B cell (primary cell): ENCODE results near the gene SOSTDC1.

Experiments used
- CTCF ChIP-seq: fragments of 200-600 bp; IDR thresholded peaks from one replicate; pipeline ENCODE4 v1.8.0; 2022; ENCODE audit warnings: antibody characterized with exemption, mild to moderate bottlenecking
- EZH2 ChIP-seq: IDR thresholded peaks from 2 replicates; pipeline ENCODE4 v1.6.1; 2012; ENCODE audit warnings: borderline replicate concordance, low read depth, mild to moderate bottlenecking, moderate library complexity, low read length; ENCODE audit not compliant: insufficient read depth, poor library complexity, severe bottlenecking

GRCh38 chr7:16428672-16429071, 36.9 kb downstream of the SOSTDC1 start:
- TF ChIP-seq CTCF (no peak), EZH2 (no peak)
